Trophoblast cell (in vitro differentiated cells and primary cell): Measurements from ENCODE around the gene RGS9.
A peak's percentile ranks its signal among the peaks of the same experiment; 100 is the strongest.

Experiments
- DNase-seq, 2 donors: peaks; one replicate each; pipeline ENCODE4 v3.0.0-alpha.2; 2016
- H2AFZ ChIP-seq: 2 replicates; pipeline ENCODE4 v1.6.1; 2013; ENCODE audit warnings: low read length, moderate library complexity, mild to moderate bottlenecking; ENCODE audit not compliant: insufficient read depth, poor library complexity
- H2AK5ac ChIP-seq: 2 replicates; pipeline ENCODE4 v1.6.1; 2013; ENCODE audit warnings: mild to moderate bottlenecking, low read length
- H2BK120ac ChIP-seq: 2 replicates; pipeline ENCODE4 v1.6.1; 2013; ENCODE audit warnings: low read length, mild to moderate bottlenecking, moderate library complexity; ENCODE audit not compliant: insufficient read depth, poor library complexity
- H2BK12ac ChIP-seq: 2 replicates; pipeline ENCODE4 v1.6.1; 2013; ENCODE audit warnings: mild to moderate bottlenecking, low read length, moderate library complexity
- H2BK5ac ChIP-seq: 2 replicates; pipeline ENCODE4 v1.6.1; 2013; ENCODE audit warnings: low read length, low read depth, moderate library complexity, mild to moderate bottlenecking; ENCODE audit not compliant: poor library complexity
- H3K14ac ChIP-seq: 2 replicates; pipeline ENCODE4 v1.6.1; 2013; ENCODE audit warnings: mild to moderate bottlenecking, low read length
- H3K18ac ChIP-seq: 2 replicates; pipeline ENCODE4 v1.6.1; 2013; ENCODE audit warnings: mild to moderate bottlenecking, low read length
- H3K23ac ChIP-seq: 2 replicates; pipeline ENCODE4 v1.6.1; 2013; ENCODE audit warnings: low read length
- H3K27ac ChIP-seq: 2 replicates; pipeline ENCODE4 v1.5.1; 2013; ENCODE audit warnings: low read depth, mild to moderate bottlenecking, inconsistent platforms, low read length, moderate library complexity
- H3K27me3 ChIP-seq: 2 replicates; pipeline ENCODE4 v1.6.1; 2013; ENCODE audit warnings: inconsistent platforms, mild to moderate bottlenecking, low read length, moderate library complexity; ENCODE audit not compliant: insufficient read depth
- H3K36me3 ChIP-seq, 2 experiments: 1 replicate in 1 of 2; 2 replicates in 1 of 2; pipeline ENCODE4 v1.6.1; 2013; ENCODE audit warnings: low read length in 2 of 2, mild to moderate bottlenecking in 2 of 2, moderate library complexity in 1 of 2; ENCODE audit not compliant: insufficient read depth in 2 of 2, control insufficient read depth in 1 of 2
- H3K4ac ChIP-seq: 2 replicates; pipeline ENCODE4 v1.6.1; 2013; ENCODE audit warnings: low read depth, mild to moderate bottlenecking, low read length, moderate library complexity
- H3K4me1 ChIP-seq, 2 experiments: 1 replicate in 1 of 2; 2 replicates in 1 of 2; pipeline ENCODE4 v1.6.1; 2013; ENCODE audit warnings: low read length in 2 of 2, mild to moderate bottlenecking in 2 of 2, moderate library complexity in 1 of 2; ENCODE audit not compliant: insufficient read depth in 2 of 2, control insufficient read depth in 1 of 2
- H3K4me2 ChIP-seq: 2 replicates; pipeline ENCODE4 v1.6.1; 2013; ENCODE audit warnings: inconsistent platforms, mild to moderate bottlenecking, low read length, moderate library complexity
- H3K4me3 ChIP-seq: 2 replicates; pipeline ENCODE4 v1.5.1; 2013; ENCODE audit warnings: mild to moderate bottlenecking, low read depth, low read length, inconsistent platforms
- H3K79me1 ChIP-seq: one replicate; pipeline ENCODE4 v1.6.1; 2013; ENCODE audit warnings: low read length
- H3K79me2 ChIP-seq: 2 replicates; pipeline ENCODE4 v1.6.1; 2013; ENCODE audit warnings: low read length, mild to moderate bottlenecking; ENCODE audit not compliant: control insufficient read depth, insufficient read depth, poor library complexity
- H3K9ac ChIP-seq: 2 replicates; pipeline ENCODE4 v1.6.1; 2013; ENCODE audit warnings: mild to moderate bottlenecking, low read length
- H3K9me3 ChIP-seq: 2 replicates; pipeline ENCODE4 v1.6.1; 2013; ENCODE audit warnings: low read depth, mild to moderate bottlenecking, control low read depth, inconsistent platforms, low read length; ENCODE audit not compliant: insufficient read depth
- H4K12ac ChIP-seq: 2 replicates; pipeline ENCODE4 v1.6.1; 2013; ENCODE audit warnings: low read depth, mild to moderate bottlenecking, low read length, moderate library complexity
- H4K8ac ChIP-seq: 2 replicates; pipeline ENCODE4 v1.6.1; 2013; ENCODE audit warnings: low read depth, mild to moderate bottlenecking, low read length, moderate library complexity
- H4K91ac ChIP-seq: one replicate; pipeline ENCODE4 v1.6.1; 2013; ENCODE audit warnings: low read depth, mild to moderate bottlenecking, low read length, moderate library complexity
- WGBS: extraction: QIAGEN DNeasy Blood & Tissue Kit; methylation state at CpG from one replicate; pipeline ENCODE4 v1.1.7; 2013; ENCODE audit warnings: missing lambda C conversion rate; ENCODE audit not compliant: insufficient read length, insufficient coverage; ENCODE audit errors: extremely low coverage; 5-methylcytosine and 5-hydroxymethylcytosine counted together

RGS9 gene

DNA sequence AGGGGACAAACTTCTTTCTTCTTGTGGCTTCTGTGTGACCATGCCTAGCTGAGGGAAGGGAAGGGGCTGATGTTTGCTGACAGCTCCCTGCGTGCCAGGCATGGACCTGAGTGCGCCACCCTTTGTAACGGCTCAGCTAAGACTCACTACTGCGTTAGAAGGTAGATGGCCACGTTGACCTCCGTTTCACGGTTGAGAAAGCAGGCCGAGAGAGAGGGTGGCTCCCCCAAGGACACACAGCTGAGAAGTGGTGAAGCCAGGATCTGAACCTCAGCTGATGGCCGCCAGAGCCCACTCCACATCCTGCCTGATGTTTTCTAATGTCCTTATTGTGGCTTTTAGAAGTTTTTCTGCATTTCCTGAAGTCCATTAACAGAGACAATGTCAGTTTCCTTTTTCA is 45.1 kb downstream of the RGS9 start:
- Histone ChIP-seq H3K23ac (no peak overlapping the region), H3K27me3 (no peaks in the 10 kb centered on the region), H3K4me2 (no peak overlapping the region), H2BK12ac (peak overlapping the region; percentile 80), H3K9me3 (peaks cover 3% of the 10 kb centered on the region), H4K8ac (no peak overlapping the region), H3K9ac (no peak overlapping the region), H2AFZ (no peak overlapping the region), H3K4me1 (peaks cover 4 to 11% of the 10 kb centered on the region in 2 experiments), H3K14ac (peak overlapping the region; percentile 16), H3K18ac (no peak overlapping the region), H2AK5ac (peak overlapping the region; percentile 27), H4K12ac (no peak overlapping the region), H2BK120ac (peak overlapping the region; percentile 2), H3K4ac (no peak overlapping the region), H3K79me1 (peaks cover 6% of the 10 kb centered on the region), H2BK5ac (no peak overlapping the region), H3K36me3 (no peaks in the 10 kb centered on the region), H3K79me2 (no peaks in the 10 kb centered on the region), H3K4me3 (no peak overlapping the region), H4K91ac (peak overlapping the region; percentile 20), H3K27ac (no peak overlapping the region)
- WGBS = no CpG with 5 or more reads among the region's 9 CpGs
- no peak for DNase-seq

- no peak overlapping the region for H2BK12ac ChIP-seq
- H3K79me2 ChIP-seq = no peaks in the 10 kb centered on the region
- no peak overlapping the region for H3K23ac ChIP-seq
- no peak overlapping the region for H3K4me3 ChIP-seq
- no peak overlapping the region for H3K18ac ChIP-seq
- no peaks in the 10 kb centered on the region for H3K36me3 ChIP-seq
- peak overlapping the region; percentile 16 for H2BK120ac ChIP-seq
- peak overlapping the region; percentile 2 for H3K4me2 ChIP-seq
- no peak overlapping the region for H2BK5ac ChIP-seq
- H3K9ac ChIP-seq = no peak overlapping the region
- H3K27ac ChIP-seq = no peak overlapping the region
- no peak overlapping the region for H2AFZ ChIP-seq
- no peaks in the 10 kb centered on the region for H3K9me3 ChIP-seq
- H3K79me1 ChIP-seq = peaks cover 6% of the 10 kb centered on the region
- H2AK5ac ChIP-seq = no peak overlapping the region
- peaks cover 4 to 11% of the 10 kb centered on the region in 2 experiments for H3K4me1 ChIP-seq
- no peak overlapping the region for H3K14ac ChIP-seq
- no peaks in the 10 kb centered on the region for H3K27me3 ChIP-seq
- peak in 1 of 2 donors; percentile 18 for DNase-seq
- H4K8ac ChIP-seq = no peak overlapping the region
- H4K12ac ChIP-seq = no peak overlapping the region
- H4K91ac ChIP-seq = peak overlapping the region; percentile 60
- WGBS = no CpG with 5 or more reads among the region's 6 CpGs
- no peak overlapping the region for H3K4ac ChIP-seq
Observed at GRCh38 chr17:65183736-65184135, 46.6 kb downstream of the RGS9 start.

DNA sequence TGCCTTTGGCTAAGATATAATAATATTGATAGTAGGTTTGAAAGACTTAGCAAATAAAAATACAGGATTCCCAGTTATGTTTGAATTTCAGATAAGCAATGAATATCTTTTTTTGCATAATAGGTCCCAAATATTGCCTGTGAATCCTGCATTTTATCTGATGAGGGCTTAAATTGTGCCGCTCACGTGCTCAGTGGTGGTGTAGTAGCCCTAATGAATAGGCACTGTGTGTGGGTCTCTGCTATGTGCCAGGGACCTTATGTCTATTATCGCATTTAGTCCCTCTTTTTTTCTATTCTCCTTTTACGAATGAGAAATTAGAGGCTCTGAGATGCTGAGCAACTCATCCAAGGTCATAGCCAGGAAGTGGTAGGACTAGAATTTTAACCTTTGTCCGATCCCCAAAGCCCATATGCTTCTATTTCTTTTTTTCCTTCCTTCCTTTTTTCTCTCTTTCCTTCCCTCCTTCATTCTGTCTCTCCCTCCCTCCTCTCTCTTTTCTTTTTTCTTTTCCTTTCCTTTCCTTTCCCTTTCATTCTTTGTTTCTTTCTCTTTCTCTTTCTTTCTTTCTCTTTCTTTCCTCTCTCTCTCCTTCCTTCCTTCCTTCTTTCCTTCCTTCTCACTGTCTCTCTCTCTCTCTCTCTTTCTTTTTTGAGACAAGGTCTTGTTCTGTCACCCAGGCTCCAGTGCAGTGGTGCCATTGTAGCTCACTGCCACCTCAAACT is 47.2 kb downstream of the RGS9 start:
- Histone ChIP-seq H3K4me3 (no peak overlapping the region), H4K91ac (no peak overlapping the region), H2BK120ac (peak overlapping the region; percentile 45), H2BK12ac (no peak overlapping the region), H3K4ac (no peak overlapping the region), H4K8ac (no peak overlapping the region), H2AK5ac (no peak overlapping the region), H3K27me3 (no peaks in the 10 kb centered on the region), H3K79me1 (peaks cover 6% of the 10 kb centered on the region), H3K9me3 (no peaks in the 10 kb centered on the region), H2AFZ (no peak overlapping the region), H3K14ac (no peak overlapping the region), H3K23ac (no peak overlapping the region), H3K18ac (no peak overlapping the region), H3K4me1 (peaks cover 4 to 11% of the 10 kb centered on the region in 2 experiments), H3K4me2 (no peak overlapping the region), H3K79me2 (no peaks in the 10 kb centered on the region), H3K9ac (no peak overlapping the region), H3K36me3 (no peaks in the 10 kb centered on the region), H4K12ac (no peak overlapping the region), H3K27ac (no peak overlapping the region), H2BK5ac (no peak overlapping the region)
- WGBS = no CpG with 5 or more reads among the region's 5 CpGs
- DNase-seq = no peak

DNA sequence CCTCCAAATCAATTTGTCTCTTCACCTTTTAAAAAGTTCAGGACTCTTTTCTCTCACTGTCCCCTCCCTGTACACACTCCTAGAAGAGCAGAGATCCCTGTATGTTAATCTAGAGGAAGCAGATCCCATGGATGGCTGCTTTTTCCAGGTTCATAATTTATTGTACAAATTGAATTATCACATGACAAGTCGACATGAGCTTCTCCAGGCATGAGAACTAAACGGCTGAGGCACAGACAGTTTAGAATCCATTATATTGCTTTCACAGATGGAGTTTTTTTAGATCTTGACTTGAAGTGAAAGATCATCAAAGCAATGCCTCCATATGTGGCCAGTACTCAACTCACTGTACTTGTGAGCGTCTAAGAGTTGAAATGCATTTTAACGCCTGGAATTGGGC is 47.9 kb downstream of the RGS9 start:
- Histone ChIP-seq H3K4ac (no peak overlapping the region), H3K79me2 (no peaks in the 10 kb centered on the region), H4K12ac (no peak overlapping the region), H3K9ac (no peak overlapping the region), H4K91ac (no peak overlapping the region), H3K27me3 (no peaks in the 10 kb centered on the region), H2BK12ac (no peak overlapping the region), H3K9me3 (no peaks in the 10 kb centered on the region), H3K36me3 (no peaks in the 10 kb centered on the region), H3K23ac (no peak overlapping the region), H3K18ac (no peak overlapping the region), H3K14ac (no peak overlapping the region), H2BK120ac (peak overlapping the region; percentile 45), H3K4me1 (peaks cover 4 to 11% of the 10 kb centered on the region in 2 experiments), H3K27ac (no peak overlapping the region), H3K4me2 (no peak overlapping the region), H2AK5ac (no peak overlapping the region), H3K4me3 (no peak overlapping the region), H4K8ac (no peak overlapping the region), H2BK5ac (no peak overlapping the region), H2AFZ (no peak overlapping the region), H3K79me1 (peaks cover 6% of the 10 kb centered on the region)
- no CpG with 5 or more reads among the region's 4 CpGs for whole genome bisulfite sequencing
- DNase-seq = no peak
